ENCODE results near the gene WDR87. TPM values are rescaled to one million over a fixed set of nuclear protein-coding genes. Genes with fewer than 3 reads are reported as not detected.

Gene WDR87
- total and polyA plus RNA-seq, 2 donors (not counting 3 experiments of a cell fraction or from before 2014, with no cell fraction given), result not detected

DNA sequence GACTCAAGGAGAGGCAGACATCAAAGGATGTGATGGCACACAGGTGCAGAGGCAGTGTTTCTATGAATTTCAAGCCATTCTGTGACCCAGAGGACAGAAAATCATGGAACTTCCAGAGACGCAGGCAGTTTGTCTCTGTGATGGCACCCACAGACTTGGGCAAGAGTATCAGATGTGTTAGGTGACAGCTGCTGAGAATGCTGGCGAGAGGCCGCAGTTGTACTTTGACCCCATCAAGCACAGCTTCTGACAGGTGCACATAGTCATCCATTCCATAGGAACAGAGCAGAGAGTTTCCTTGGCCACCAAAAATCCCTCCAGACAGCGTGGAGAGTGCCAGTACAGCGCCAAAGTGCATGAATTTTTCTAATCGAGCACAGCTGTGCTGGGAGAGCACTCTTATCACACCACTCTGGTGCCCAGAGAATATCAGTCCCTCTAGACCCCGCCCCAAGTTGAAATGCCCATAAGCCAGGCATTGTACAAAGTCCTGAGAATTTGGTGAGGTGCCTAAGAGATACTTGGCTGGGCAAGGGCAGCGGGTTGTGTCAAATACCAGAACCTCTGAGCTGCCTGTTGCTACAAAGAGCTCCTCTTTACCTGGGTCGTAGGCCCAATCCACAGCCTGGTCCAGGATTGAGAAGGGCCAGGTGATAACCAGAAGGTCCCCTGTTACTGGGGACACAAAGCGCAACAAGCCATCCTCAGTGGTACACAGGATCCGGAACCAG, 12.4 kb downstream of the WDR87 start:
- Histone ChIP-seq H4K20me1 (replicated peaks; ENCODE audit: control insufficient read depth, extremely low read depth, insufficient read depth, low read length) (no peaks in the 10 kb centered on the region), H3K4me1 (ENCODE audit: control insufficient read depth, extremely low read depth, insufficient read depth, low read length) (no peaks in the 10 kb centered on the region), H3K79me2 (ENCODE audit: control insufficient read depth, insufficient read depth, low read length) (no peaks in the 10 kb centered on the region), H3K27ac (ENCODE audit: insufficient read depth, low read depth, low read length) (no peak overlapping the region), H3K36me3 (ENCODE audit: control insufficient read depth in 2 of 2, extremely low read depth in 1 of 2, insufficient read depth in 2 of 2, low read length in 2 of 2) (no peaks in the 10 kb centered on the region), H2AFZ (ENCODE audit: low read depth, low read length) (no peak overlapping the region), H3K4me2 (ENCODE audit: insufficient read depth, low read length) (no peak overlapping the region), H3K4me3 (replicated peaks in 1 of 3; ENCODE audit: insufficient read depth in 1 of 3, low read depth in 1 of 3, low read length in 3 of 3) (no peak overlapping the region), H3K27me3 (ENCODE audit: control insufficient read depth in 2 of 2, insufficient read depth in 2 of 2, low read length in 2 of 2) (peaks cover 0 to 5% of the 10 kb centered on the region in 2 experiments), H3K9me3 (replicated peaks; ENCODE audit: control insufficient read depth, insufficient read depth, low read length) (no peaks in the 10 kb centered on the region), H3K9ac (replicated peaks; ENCODE audit: extremely low read depth, insufficient read depth, low read length) (no peak overlapping the region), H3K9me1 (replicated peaks; ENCODE audit: control insufficient read depth, extremely low read depth, insufficient read depth, low read length) (no peaks in the 10 kb centered on the region)
- CTCF ChIA-PET, result no interaction called here
- TF ChIP-seq JUN (IDR thresholded peaks at IDR 0.05; ENCODE audit: borderline replicate concordance, insufficient read depth, insufficient read length, low read depth) (no peak), EZH2 (IDR thresholded peaks at IDR 0.05; ENCODE audit: borderline replicate concordance, low read depth, low read length, severe bottlenecking) (no peak), POLR2A (IDR thresholded peaks at IDR 0.05; ENCODE audit: low read depth, low read length) (no peak)
- TF ChIP-seq, protein P1, sequence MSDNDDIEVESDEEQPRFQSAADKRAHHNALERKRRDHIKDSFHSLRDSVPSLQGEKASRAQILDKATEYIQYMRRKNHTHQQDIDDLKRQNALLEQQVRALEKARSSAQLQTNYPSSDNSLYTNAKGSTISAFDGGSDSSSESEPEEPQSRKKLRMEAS (IDR thresholded peaks at IDR 0.05; ENCODE audit: insufficient read depth, insufficient read length), result no peak
- TF ChIP-seq, protein P2, sequence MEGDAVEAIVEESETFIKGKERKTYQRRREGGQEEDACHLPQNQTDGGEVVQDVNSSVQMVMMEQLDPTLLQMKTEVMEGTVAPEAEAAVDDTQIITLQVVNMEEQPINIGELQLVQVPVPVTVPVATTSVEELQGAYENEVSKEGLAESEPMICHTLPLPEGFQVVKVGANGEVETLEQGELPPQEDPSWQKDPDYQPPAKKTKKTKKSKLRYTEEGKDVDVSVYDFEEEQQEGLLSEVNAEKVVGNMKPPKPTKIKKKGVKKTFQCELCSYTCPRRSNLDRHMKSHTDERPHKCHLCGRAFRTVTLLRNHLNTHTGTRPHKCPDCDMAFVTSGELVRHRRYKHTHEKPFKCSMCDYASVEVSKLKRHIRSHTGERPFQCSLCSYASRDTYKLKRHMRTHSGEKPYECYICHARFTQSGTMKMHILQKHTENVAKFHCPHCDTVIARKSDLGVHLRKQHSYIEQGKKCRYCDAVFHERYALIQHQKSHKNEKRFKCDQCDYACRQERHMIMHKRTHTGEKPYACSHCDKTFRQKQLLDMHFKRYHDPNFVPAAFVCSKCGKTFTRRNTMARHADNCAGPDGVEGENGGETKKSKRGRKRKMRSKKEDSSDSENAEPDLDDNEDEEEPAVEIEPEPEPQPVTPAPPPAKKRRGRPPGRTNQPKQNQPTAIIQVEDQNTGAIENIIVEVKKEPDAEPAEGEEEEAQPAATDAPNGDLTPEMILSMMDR (IDR thresholded peaks at IDR 0.05; ENCODE audit: extremely low read depth in 1 of 2, insufficient read depth in 1 of 2, low read depth in 1 of 2, low read length in 2 of 2), result no peak
- dilution Hi-C loops (cut with MboI; ENCODE audit: extremely low pct_ligation_motif_present, low sequenced_read_pairs) (no loop called here), intact Hi-C loops (cut with micrococcal nuclease) (no loop called here)
- DNase-seq (ENCODE audit: low read depth, low spot score) (no peak), FAIRE-seq (no peak)
- BruUV-seq (replicated peaks), result no TSS peak
- POLR2A ChIA-PET, result no interaction called here

All from endothelial cell of umbilical vein (primary cell).